Fibroblast of villous mesenchyme (primary cell): ENCODE results near the gene ZC3H15. TPM values are rescaled to one million over a fixed set of nuclear protein-coding genes. Genes with fewer than 3 reads are reported as not detected.
A peak's percentile ranks its signal among the peaks of the same experiment; 100 is the strongest.
"Not testable (repeated sequence)": the region's sequence is repeated elsewhere in the genome, so short reads cannot be mapped to it uniquely, and the experiment has no call there.

Experiments used
- DNase-seq: peaks from one replicate; pipeline ENCODE4 v3.0.0-alpha.2; 2010; ENCODE audit warnings: low read depth
- H3K4me3 ChIP-seq: 2 replicates; pipeline ENCODE4 v1.5.1; 2011; ENCODE audit warnings: low read depth, mild to moderate bottlenecking, low read length
- total RNA-seq: library from RNA; depleted of rRNA; stranded (reverse); fragments of >200 nt; gene quantifications from 2 replicates; pipeline ENCODE4 v1.2.3, GENCODE V29; 2012
- TF ChIP-seq, protein P1 (sequence below): IDR thresholded peaks from 2 replicates; pipeline ENCODE4 v1.5.1; 2012; ENCODE audit warnings: low read depth, mild to moderate bottlenecking, low read length; ENCODE audit not compliant: insufficient read depth

The ZC3H15 gene
- total RNA-seq, result 59.9 and 84.2 TPM in 2 replicates

DNA sequence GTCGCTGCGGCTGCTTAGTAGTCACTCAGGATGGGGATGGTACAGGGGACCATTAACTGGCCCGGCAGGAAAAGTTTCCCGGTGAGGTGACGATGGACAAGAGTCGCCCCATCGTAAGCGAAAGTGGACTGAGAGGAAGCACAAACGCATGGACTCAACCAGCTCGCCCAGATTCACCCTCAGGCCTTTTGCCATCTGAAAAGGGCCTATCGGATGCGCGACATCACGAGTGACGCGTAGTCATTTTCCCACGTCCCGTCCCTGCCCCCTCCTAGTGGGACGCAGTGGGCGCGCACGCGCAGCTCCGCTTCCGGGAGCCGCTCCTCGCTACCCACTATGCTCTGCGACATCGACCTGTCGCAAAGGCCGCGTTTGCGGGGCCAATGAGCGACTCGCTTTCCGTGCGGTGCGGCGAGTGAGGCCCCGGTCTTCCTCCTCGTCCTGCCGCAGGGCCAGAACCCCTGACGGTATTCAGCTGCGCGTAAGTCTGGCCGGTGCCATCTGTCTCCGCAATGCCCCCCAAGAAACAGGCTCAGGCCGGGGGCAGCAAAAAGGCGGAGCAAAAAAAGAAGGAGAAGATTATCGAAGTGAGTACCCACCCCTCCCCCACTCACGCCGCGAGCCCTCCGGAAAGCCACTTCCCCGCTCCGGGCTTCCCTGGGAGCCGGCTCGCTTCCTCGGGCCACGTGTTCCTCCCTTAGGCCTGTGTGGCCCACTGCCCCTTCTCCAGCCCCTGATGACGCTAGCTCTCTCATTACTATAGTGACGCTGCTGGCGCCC lies at the start of gene ZC3H15:
Gene ZC3H15 (plus strand): TSS at position 390 of the 780 bp plus-strand sequence. CDS start 123 bp downstream, at position 513.
- TF ChIP-seq, protein P1, sequence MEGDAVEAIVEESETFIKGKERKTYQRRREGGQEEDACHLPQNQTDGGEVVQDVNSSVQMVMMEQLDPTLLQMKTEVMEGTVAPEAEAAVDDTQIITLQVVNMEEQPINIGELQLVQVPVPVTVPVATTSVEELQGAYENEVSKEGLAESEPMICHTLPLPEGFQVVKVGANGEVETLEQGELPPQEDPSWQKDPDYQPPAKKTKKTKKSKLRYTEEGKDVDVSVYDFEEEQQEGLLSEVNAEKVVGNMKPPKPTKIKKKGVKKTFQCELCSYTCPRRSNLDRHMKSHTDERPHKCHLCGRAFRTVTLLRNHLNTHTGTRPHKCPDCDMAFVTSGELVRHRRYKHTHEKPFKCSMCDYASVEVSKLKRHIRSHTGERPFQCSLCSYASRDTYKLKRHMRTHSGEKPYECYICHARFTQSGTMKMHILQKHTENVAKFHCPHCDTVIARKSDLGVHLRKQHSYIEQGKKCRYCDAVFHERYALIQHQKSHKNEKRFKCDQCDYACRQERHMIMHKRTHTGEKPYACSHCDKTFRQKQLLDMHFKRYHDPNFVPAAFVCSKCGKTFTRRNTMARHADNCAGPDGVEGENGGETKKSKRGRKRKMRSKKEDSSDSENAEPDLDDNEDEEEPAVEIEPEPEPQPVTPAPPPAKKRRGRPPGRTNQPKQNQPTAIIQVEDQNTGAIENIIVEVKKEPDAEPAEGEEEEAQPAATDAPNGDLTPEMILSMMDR, result no peak
- peak within 1 kb of the TSS; percentile 80 for H3K4me3 ChIP-seq

DNA sequence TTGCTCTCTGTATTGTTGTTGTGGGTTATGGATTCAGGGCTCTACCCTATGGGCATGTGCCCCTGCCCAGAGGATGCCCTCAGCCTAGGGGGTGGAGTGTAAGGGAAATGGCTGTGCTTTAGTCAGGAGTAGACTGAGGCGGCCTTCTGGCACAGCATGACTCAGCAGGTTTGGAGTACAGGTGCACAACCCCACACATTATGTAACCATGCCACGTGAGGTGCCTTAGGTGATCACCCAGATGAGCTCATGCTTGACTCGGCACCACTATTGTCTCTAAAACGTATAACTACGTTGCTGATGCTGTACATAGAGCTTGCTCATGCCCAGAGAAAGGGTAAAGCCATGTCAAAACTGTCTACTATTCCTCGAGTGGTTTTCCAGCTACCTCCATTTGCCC lies 48.3 kb upstream of the ZC3H15 start:
- no peak for DNase-seq
- TF ChIP-seq, protein P1, result no peak

More for the DNA sequence above, at the start of gene ZC3H15:
- peak; percentile 97 for DNase-seq

DNA sequence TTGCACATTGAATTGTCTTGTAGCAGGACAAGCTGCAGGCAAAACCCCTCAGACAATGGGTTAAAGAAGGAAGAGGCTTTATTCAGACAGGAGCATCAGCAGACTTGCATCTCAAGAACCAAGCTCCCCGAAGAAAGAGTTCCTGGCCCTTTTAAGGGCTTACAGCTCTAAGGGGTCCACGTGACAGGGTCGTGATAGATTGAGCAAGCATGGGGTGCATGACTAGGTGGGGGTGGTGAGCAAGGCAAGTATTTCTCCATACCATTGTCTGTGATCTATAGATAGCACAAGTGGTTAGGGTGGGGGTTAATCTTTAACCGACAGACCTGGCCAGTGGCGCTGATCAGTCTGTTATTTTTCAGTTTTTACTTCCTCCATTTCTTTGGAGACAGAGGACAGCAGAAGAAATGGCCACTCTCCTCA lies 46.4 kb upstream of the ZC3H15 start:
- H3K4me3 ChIP-seq, DNase-seq: not testable (repeated sequence)

More for the DNA sequence above, 48.3 kb upstream of the ZC3H15 start:
- H3K4me3 ChIP-seq, result no peak overlapping the region

DNA sequence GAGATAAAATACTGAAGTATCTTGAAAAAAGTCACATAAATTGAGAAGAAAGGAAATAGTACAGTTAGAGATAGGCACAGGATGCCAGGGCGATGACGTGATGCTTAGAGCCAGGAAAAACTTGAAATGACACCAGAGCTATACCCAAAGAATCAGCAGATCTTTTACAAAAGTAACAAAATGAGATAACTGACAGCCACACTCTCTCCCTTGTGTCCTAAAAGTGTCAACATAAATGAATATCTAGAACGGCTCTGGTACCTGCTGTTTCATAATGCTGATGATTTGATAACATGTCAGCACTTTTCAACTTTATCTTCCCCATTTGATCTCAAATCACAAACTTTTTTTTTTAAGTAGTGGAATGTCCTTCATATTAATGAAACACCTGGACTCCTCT lies 45.6 kb upstream of the ZC3H15 start:
- DNase-seq, result no peak
- TF ChIP-seq, protein P1, result no peak
- H3K4me3 ChIP-seq, result no peak overlapping the region

DNA sequence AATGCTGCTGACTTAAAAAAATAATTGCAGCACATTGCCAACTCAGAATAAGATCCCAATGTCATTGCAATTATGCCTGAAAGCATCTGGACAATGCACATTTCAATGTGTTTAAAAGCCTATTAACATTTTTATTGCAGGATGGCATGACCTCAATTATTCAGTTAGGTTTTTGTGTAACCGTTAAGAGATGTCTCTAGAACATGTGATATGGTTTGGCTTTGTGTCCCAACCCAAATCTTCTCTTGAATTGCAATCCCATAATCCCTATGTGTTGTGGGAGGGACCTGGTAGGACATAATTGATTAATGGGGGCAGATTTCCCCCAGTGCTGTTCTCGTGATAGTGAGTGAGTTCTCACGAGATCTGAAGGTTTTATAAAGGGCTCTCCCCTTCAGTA lies 43.2 kb upstream of the ZC3H15 start:
- DNase-seq, result no peak
- TF ChIP-seq, protein P1, result no peak
- H3K4me3 ChIP-seq, result no peak overlapping the region

DNA sequence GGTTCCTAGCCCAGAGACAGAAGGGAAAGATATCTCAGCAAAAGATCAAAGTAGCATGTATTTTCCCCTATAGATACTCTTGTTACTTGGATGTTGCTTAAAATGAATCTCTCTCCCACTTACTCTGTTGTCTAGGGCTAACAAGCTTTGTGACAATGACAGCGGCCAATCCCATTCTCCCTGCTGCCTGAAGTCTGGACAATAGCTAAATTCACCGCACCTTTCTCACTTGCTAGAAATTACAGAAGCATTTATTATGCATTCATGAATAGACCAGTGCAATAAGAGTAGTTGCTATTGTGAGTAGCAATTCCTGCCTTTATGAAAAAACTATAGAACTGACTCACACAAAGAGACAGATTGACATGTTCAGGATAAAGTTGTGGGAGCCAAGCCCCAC lies 42.2 kb upstream of the ZC3H15 start:
- DNase-seq, result no peak
- no peak overlapping the region for H3K4me3 ChIP-seq
- TF ChIP-seq, protein P1, result no peak

GRCh38 chr2:186445506-186445905 lies 40.6 kb upstream of the ZC3H15 start:
- TF ChIP-seq, protein P1, result no peak
- DNase-seq, result no peak

More at GRCh38 chr2:186445506-186445905, 40.6 kb upstream of the ZC3H15 start:
- H3K4me3 ChIP-seq, result no peak overlapping the region
